ENCODE results near the gene WDFY2.
A peak's percentile ranks its signal among the peaks of the same experiment; 100 is the strongest.

- TF ChIP-seq ASH2L (IDR thresholded peaks at IDR 0.05; ENCODE audit: insufficient read length, low read depth, low read length) (peak; percentile 70), GRHL1 (CRISPR knock-in tag; conservative IDR thresholded peaks at IDR 0.05) (no peak), TRAFD1 (CRISPR knock-in tag; IDR thresholded peaks at IDR 0.05; ENCODE audit: borderline replicate concordance) (no peak), REST (IDR thresholded peaks at IDR 0.05; ENCODE audit: borderline replicate concordance in 1 of 2, low read depth in 1 of 2, low read length in 2 of 2) (no peak)
Observed at GRCh38 chr13:51747438-51748434, 163.5 kb downstream of the WDFY2 start.

Data from HepG2 (cell line).